ENCODE results near the gene DQX1. TPM values are rescaled to one million over a fixed set of nuclear protein-coding genes. Genes with fewer than 3 reads are reported as not detected.

The DQX1 gene
- total and polyA plus RNA-seq, 9 of the 15 experiments (the other 6 are each of a cell fraction or from before 2014, with no cell fraction given) = 0.04 to 0.38 (median 0.18) TPM; not detected in 1

GRCh38 chr2:74530239-74531187 lies 4.5 kb upstream of the DQX1 start (continued):
- TF ChIP-seq RERE (CRISPR knock-in tag; IDR thresholded peaks at IDR 0.05; ENCODE audit: borderline replicate concordance) = no peak
- TF ChIP-seq CHD4 (IDR thresholded peaks at IDR 0.05; ENCODE audit: insufficient read depth, insufficient replicate concordance, low read depth, low read length, poor library complexity, severe bottlenecking) = no peak
- peak; percentile 78; the same call in 1 of the 2 replicates for TF ChIP-seq SOX6 (IDR thresholded peaks at IDR 0.05)
- 0 out of 2 replicates have a peak, but pooled peaks have one; percentile 21 for TF ChIP-seq MEF2D (tag; conservative IDR thresholded peaks at IDR 0.05; ENCODE audit: low read depth)
- TF ChIP-seq SP1 (CRISPR knock-in tag; IDR thresholded peaks at IDR 0.05) = peak; percentile 68; the same call in 1 of the 2 replicates
- TF ChIP-seq GATA2 (CRISPR knock-in tag; IDR thresholded peaks at IDR 0.05) = peak; percentile 90
- TF ChIP-seq ZFPM2 (CRISPR knock-in tag; IDR thresholded peaks at IDR 0.05) = no peak
- no peak for TF ChIP-seq MAFK (IDR thresholded peaks at IDR 0.05; ENCODE audit: low read length)
- TF ChIP-seq CAMTA2 (CRISPR knock-in tag; conservative IDR thresholded peaks at IDR 0.05) = no peak
- TF ChIP-seq SMAD3 (CRISPR knock-in tag; conservative IDR thresholded peaks at IDR 0.05) = no peak
- no peak for TF ChIP-seq GABPB2 (CRISPR knock-in tag; conservative IDR thresholded peaks at IDR 0.05)
- no peak for TF ChIP-seq POLR3A (IDR thresholded peaks at IDR 0.05; ENCODE audit: borderline replicate concordance, extremely low read depth, insufficient read depth, insufficient read length)
- no peak; the same call in 1 of the 2 replicates for TF ChIP-seq ZNF583 (CRISPR knock-in tag; IDR thresholded peaks at IDR 0.05)
- TF ChIP-seq GABPA (tag; conservative IDR thresholded peaks at IDR 0.05; ENCODE audit: low read depth) = no peak
- TF ChIP-seq ZNF445 (CRISPR knock-in tag; IDR thresholded peaks at IDR 0.05; ENCODE audit: low read depth) = no peak
- TF ChIP-seq TBP (optimal IDR thresholded peaks at IDR 0.05; ENCODE audit: low read depth, low read length) = peak; percentile 62
- no peak for TF ChIP-seq POLR2B (IDR thresholded peaks at IDR 0.05; ENCODE audit: low read depth, partially characterized antibody)
- no peak for TF ChIP-seq MAFG (tag; conservative IDR thresholded peaks at IDR 0.05)
- 0 out of 2 replicates have a peak, but pooled peaks have one; percentile 1 for TF ChIP-seq HCFC1 (IDR thresholded peaks at IDR 0.05; ENCODE audit: low read depth, low read length)
- no peak for TF ChIP-seq NFE2L1 (tag; IDR thresholded peaks at IDR 0.05; ENCODE audit: borderline replicate concordance, low read depth)
- no peak for TF ChIP-seq MAFF (IDR thresholded peaks at IDR 0.05; ENCODE audit: low read length)
- no peak for TF ChIP-seq RBM15 (IDR thresholded peaks at IDR 0.05; ENCODE audit: insufficient read depth, low read length)
- no peak for TF ChIP-seq HSF4 (CRISPR knock-in tag; IDR thresholded peaks at IDR 0.05; ENCODE audit: borderline replicate concordance)
- TF ChIP-seq SMARCA5 (IDR thresholded peaks at IDR 0.05) = no peak
- TF ChIP-seq SIRT6 (IDR thresholded peaks at IDR 0.05; ENCODE audit: low read depth, low read length) = no peak

Measured in K562 (cell line).